Hematopoietic multipotent progenitor cell treated with erythropoietin and hydrocortisone succinate and interleukin-3 and kit ligand, for 17 days (in vitro differentiated cells): ENCODE data around the gene SSH2.
A peak's percentile ranks its signal among the peaks of the same experiment; 100 is the strongest.

Experiments used
- DNase-seq: peaks from one replicate; pipeline ENCODE4 v3.0.0-alpha.2; 2015; ENCODE audit warnings: low spot score

Gene SSH2

DNA sequence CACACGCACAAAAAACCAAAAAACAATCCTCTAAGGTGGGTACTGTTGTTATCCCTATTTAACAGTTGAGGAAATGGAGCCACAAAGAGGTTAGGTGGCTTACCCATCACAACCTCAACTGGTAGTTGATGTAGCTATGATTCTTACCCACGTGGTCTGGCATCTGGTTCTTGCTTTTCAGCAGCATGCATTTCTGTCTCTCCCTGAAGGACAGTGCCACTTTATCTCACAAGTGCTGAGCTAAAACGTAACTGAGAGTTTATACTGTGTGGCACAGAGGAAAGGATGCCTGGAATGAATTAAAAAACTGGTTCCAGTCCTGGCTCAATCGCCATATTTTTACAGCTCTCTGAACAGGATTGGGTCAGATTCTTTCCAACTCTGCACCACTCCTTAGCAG lies 305.4 kb downstream of the SSH2 start:
- no peak for DNase-seq

DNA sequence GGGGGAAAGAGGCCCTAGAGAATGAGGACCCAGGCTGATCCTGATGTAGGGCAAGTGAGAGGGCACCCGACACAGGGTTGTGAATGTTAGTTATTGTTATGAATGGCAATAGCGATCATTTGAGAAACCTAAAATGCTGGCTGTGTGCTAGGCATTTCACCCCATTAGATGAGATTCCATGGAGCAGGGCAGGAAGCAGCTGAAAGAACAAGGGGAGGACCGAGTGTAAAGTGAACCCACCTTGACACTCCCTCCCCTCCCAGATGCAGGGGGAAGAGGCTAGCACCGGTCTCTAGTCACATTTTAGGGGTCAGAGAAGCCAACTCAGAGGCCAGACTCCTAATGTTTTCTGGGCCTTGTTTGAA lies 306.8 kb downstream of the SSH2 start:
- no peak for DNase-seq

DNA sequence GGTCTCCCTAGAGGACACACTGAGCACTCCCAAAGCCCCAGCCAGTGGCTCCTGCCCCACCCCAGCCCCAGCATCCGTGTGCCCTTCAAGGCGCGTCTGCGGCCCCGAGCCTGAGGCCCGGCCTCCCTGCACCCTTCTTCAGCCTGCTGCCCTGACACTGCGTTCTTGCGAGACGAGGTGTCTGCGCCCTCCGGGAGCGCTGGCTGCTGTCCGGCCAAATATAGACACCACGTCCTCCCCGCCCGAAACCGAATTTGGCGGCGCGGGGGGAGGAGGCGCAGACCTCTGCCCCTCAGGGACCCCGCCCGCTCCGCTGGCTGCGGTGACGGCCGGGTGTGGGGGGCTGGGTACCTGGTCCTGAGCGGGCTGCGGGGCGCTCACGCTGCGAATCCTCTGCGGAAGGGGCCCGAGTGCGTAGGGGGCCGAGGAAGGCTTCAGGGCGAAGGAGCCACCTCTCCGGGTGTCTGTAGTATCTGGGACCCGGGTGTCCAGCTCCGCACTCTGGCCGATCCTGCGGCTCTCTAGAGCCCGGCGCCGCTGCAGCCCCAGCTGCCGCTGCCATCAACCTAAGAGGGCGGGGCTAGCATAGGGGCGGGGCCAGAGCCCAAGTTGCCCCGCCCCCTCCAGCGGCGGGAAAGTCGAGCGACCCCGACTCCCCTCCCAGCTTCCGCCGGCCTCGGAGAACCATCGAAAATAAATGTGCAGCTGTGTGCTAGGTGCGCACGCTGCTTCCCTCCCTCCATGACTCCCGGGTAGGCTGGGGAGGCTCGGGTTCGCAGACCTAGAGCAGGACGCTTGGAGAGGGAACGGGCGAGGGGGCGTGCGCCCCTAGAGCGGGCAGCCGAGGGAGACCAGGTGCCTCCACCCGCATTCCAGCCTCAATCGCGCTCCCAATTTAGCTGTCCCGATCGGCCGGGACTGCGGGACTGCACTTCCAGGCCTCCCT lies 307.4 kb downstream of the SSH2 start, which contains the start of gene CORO6:
TSS of gene CORO6 (minus strand) at position 576 of the 946 bp plus-strand sequence. CDS start 1,491 bp downstream, outside the sequence.
- DNase-seq: peak; percentile 16

DNA sequence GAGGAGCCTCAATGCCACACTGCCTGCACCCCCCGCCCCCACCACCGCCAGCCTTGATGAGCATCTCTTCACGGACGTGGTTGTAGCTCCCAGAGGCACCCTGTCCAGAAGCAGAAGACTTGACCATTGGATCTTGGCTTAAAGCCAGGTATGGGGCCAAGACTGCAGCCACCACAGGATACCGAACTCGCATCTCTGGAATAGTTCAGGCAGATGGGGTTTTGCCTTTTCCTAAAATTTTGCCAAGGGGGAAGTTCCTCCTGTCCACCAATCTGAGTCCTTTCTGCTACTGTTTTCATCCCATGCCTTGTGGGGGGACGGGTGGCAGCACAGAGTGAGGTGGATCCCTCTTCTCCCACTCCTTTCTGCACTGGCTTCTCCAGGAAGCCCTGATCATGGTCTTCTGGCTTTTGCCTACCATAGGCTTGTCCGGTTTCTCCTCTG lies 308.3 kb downstream of the SSH2 start:
- no peak for DNase-seq

DNA sequence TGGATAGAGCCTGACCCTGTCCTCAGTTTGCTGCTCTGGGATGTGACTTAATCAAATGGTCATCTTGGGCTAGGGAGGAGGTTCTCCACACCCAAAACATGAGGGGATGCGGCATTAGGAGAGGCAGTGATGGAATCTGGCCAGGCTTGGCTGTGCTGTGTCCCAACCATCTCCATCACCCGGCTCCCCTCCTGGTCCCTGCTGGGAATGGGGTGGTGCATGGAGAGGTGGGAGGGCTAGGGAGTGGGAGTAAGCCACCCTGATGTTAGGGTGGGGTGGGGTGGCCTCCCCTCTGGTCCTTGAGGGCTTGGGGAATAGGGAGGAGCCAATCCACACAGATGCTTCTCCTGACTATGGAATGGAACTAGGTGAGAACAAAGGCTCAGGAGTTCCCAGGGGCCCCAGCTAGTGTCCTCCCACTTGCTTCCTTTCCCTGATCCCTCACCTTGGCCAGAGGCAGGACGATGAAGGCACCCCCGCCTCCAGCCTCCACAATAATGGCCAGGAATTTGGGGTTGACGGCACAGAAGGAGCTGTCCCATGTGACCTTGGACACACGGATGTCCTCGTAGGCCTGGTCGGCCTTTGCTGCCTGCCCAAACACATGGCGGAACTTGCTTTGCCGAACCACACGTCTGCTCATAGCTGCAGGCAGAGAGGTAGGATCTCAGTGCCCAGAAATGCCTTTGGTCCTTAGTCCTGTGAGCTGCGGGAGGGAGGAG lies 309.1 kb downstream of the SSH2 start:
- no peak for DNase-seq

DNA sequence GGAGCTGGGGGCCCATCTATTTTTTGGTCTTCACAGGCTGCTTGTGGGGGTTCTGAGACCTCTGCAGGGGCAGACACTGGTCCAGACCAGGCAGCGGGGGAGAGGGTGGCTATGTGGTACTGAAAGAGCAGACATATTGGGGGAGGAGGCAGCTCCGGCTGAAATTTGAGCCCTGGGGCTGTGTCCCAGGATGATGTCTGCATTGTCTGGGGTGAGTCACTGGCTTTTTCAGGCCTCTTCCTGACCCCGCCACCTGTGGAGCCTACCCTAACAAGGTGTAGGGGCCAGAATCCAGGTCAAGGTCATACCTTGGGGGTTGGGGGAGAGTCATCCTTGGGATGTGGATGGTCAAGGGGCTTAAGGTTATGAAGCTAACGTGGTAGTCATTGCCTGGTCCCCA lies 309.8 kb downstream of the SSH2 start:
- DNase-seq: no peak

DNA sequence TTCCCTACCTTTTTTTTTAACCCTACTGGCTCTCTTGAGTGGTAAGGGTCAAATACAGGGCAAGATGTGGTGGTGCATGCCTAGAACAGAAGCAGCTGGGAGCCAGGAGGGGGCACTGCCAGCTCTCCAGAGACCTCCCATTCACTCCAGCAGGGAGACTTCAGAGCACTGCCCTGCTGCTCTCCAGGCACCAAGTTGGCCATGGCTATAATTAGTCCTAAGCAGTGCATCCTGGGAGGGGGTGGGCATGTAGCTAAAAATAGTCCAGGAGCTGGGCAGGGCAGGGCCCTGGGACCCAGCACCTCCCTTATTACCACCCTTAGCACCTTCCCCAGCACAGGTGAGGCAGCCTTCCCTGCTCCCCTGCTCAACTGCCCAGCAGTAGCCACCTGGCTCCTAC lies 310.8 kb downstream of the SSH2 start:
- no peak for DNase-seq

DNA sequence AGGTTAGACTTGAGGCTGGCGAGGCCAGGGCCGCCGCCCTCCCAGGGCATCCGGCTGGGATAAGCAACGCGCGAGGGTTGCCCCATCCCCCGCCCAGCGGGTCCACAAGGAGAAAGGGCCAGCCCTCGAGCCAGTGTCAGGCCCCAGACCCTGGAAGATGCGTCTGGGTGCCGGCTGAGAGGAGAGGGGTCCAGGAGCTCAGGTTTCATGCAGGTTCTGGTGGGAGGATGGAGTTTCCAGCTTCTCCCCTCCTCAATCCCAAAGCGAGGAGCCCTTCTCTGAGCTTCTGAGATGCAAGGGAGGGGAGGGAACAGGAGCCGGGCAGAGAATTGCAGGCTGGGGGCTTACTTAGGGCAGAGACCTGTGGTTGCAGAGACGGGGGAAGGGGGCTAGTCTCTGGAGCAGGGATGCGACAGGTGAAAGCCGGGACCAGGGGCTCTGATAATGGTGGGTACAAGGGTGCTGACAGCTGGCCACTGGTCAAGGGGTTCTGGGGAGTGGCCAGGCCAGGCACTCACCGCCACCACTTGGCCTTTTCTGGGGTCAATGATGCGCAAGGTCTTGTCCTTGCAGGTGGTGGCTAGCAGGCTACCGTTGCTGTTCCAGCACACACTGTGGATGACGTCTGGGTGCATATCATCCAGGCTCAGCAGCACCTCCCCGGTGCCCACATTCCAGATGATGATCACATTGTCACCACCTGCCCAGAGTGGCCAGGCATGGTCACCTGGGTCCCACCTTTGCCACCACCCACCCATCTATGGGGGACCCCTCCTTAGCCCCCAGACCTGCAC lies 311.6 kb downstream of the SSH2 start:
- no peak for DNase-seq

DNA sequence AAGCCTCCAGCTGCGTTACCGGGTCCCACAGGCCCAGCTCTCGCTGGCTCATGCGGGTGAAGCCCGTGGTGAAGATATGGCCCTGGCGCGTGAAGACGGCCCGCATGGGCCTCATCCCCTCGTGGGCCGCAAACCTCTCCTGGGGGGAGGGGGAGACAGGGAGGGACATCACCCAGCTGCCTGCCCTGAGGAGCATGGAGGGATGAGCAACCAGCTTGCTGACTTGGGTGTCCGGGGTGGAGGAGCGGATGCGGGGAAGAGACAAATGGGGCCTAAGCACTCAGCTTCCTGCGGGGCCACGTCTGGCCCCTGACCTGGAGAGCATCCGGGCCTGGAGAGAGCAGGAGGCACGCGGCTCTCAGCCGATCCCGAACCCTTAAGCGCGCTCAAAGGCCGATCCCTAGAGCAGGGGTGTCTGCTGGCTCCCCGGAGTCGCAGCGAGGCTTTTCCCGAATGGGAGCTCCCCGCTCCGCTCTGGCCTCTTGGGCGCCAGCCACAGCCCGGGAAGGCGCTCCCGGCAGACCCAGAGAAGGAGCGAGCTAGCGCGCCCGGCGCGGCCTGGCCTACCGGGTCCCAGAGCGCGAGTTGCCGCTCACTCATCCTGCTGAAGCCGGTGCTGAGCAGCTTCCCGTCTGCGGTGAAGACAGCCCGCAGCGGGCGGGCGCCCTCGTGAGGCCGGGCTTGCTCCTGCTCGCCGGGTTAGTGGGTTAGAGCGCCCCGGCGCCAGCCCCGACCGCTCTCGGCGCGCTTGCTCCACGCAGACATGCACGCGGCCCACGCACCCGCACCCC lies 312.4 kb downstream of the SSH2 start:
- DNase-seq: peak; percentile 48

DNA sequence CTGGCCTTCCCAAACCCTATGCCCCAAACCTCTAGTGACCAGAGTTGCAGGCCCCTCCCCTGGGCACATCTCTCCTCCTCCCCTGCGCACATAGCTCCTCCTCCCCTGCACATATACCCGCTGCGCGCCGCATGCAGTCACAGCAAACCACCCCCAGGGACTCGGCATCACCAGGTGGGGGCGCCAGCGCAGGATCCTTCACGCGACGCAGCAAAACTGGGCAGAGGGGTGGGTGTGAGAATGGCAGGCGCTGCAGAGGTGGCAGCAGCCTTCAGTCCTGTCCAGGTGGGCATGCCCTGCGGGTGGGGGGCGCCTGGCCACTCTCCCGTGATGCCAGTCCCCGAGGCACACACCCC lies 312.9 kb downstream of the SSH2 start:
- peak; percentile 17 for DNase-seq

DNA sequence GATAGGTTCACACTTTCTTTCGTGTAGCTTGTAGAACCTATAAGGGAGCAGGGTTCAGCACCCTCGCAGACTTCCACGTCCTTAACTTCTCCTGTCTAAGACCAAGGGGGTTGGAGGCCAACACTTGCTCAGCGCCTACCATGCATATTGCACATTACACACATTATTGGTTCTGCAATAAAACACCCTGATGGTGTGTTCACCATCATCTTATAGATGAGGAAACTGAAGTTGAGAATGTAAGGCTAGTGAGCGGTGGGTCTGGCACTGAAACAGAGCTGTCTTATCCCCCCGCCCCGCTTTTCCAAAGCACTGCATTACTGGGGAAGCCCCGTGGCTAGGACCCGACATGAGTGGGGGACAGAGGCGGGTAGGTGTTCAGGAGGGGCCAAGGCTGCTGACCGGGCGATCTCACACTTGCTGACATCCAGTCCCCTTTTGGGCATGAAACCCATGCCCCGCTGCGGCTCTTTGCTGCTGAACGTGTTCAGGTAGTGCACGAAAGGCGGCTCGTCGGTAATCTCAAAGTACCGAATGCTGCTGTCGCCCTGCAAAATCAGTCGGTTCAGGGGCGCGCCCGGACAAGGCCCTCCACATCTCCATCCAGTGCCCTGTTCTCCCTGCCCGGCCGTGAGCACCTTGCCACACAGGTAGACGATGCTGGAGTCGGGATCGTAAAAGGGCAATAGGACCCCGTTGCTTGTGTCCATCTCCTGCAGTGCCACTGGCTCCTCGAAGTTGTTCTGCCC lies 313.6 kb downstream of the SSH2 start:
- DNase-seq: no peak

DNA sequence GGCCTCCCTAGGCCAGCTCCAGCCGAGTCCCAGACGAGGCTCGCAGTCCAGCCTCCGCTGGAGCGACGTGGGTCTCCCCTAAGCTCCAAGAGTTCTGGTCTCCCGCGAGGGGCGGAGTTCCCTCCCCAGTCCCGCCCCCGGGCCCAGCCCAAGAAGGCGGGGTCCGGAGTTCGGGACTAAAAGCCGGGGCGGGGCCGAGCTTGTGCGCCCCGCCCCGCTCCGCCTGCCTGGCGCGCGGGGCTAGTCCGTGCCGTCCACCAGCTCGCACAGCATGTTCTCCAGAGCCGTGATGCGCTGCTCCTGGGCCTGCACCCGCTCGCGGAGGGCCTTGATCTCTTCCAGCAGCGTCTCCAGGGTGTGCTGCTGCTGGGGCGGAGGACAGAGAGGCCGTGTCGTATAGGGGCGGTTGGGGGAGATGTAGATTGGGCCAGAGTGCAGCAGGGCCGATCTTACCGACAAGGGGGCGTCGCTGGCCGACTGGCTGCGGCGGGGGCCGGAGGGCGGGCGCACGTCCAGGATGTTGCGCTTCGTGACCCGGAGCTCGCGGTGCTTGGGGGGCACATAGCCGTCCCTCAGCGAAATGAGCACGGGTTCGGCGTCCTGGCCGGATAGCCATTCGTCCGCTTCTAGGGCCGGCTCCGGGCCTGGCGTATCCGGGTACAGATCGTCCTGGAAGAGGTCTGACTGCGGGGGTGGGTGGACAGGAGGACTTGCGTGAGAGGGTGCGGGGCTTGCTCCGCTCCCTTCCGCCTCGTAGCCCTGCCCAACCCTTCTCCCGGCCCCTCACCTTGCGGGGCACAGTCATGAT lies 314.3 kb downstream of the SSH2 start:
- DNase-seq: peak; percentile 77

DNA sequence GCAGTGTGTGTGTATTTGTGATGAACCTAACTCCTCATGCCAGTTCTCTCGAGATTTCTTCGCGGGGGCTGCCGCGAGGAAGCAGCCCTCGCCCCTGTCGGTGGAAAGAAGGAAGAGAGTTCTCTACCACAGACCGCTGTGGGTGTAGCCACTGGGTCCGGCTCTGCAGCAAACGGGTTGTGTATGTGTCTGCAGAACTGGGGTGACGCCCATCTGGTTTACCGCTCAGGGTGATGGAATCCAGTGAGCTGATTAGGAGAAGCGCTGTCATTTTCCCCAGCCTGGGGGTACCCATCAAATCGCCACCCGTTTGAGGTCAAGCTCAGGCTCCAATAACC lies 315.0 kb downstream of the SSH2 start:
- no peak for DNase-seq

DNA sequence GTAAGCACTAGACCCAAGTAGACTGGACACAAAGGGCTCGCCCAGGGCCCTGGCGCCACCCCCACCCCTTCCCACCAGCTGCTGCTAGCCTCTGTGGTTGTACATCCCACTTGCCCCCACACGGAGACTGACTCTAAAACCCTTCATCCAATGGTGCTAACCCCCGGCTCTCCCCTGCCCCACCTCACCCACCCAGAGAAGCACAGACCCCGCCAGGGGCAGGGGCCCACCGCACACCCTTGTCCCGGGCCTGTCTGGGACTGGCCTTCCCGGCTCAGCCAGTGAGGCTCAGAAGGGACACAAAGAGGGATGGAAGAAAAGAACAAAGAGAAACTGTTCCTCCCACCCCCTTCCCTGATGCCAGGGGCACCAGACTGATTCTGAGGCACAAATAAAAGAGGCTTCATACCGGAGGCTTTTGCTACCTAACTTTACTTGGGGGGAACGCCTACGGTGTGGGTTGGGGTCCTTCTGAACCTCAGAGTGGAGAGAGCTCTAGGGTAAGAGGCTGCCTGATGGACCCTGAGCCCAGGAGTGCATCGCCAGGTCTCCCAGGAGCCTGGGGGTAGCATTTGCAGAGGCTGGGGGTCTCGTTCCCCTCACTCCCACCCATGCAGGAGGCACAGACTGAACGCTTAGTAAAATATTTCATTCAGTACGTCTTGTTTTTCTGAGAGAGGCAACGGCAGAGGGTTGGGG lies 315.5 kb downstream of the SSH2 start:
- DNase-seq: no peak

DNA sequence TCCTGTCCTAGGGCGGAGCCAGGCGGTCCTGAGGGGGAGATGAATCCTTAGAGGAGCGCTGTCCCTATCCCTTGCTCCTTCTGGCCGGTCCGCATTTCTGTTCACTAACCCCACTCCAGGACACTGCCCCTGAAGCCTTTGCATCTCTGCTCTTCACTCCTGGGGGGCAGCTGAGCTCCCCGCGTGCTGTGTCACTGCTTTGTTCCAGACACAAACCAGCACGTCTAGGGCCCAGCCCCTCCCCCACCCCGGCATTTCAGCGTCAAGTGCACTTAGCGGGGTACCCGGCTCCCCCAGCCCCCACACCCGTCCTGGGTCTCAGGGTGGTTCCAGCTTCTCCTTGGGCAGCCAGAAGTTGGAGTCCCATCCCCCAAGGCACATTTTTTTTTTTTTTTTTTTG lies 316.2 kb downstream of the SSH2 start:
- DNase-seq: no peak

DNA sequence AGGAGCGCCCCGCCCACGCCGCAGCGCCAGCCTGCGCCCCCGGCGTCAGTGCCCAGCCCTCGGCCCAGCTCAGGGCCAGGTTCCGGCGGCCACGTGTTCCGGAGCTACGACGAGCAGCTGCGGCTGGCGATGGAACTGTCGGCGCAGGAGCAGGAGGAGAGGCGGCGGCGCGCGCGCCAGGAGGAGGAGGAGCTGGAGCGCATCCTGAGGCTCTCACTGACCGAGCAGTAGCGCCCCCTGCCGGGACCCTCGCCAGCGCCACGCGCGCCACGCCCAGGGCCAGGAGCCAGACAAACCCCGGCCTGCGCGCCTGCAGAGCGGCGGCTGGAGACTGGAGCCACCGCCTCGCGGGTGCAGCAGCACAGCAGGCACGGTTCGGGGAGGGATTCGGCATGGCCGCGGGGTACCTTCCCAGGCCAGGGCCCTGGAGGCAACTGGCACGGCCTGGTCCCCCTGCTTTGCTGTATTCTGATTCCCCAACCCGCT lies 316.6 kb downstream of the SSH2 start:
- DNase-seq: peak; percentile 64

DNA sequence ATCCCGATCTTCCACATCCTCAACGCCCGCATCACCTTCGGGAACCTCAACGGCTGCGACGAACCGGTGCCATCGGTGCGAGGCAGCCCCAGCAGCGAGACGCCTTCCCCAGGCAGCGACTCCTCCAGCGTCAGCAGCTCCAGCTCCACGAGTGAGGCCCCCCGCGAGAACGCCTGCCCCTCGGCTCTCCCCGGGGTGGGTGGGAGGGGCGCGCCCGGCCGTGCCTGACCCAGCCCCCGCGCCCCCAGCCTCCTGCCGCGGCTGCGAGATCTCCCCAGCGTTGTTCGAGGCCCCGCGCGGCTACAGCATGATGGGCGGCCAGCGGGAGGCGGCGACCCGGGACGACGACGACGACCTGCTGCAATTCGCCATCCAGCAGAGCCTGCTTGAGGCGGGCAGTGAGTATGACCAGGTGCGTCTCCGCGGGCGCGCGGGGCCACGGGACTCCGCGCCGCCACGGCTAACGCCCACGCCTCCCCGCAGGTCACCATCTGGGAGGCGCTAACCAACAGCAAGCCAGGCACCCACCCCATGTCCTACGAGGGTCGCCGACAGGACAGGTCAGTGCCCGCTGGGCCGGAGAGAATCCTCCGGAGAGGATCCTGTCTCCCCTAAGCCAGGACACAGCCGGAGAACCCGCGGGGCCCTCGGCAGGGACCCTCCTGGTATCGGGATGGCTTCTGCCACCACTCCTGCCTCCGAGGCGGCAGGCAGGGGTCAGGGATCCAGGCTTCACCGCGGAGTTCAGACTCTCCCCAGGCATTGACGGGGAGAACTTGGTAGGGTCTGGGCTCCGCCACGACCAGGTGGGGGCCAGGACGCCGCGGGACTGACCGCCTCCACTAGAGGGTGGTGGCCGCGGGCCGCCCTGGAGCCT lies 317.4 kb downstream of the SSH2 start:
- no peak for DNase-seq

DNA sequence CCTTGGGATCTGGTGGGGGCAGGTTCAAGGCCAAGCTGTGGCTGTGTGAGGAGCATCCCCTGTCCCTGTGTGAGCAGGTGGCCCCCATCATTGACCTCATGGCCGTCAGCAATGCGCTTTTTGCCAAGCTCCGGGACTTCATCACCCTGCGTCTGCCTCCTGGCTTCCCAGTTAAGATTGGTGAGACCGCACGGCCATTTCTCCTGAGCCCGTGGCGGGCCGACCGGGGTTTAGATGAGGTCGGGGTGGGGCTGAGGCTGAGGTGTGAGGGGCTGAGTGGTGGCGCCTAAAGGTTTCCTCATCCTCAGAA lies 318.0 kb downstream of the SSH2 start:
- DNase-seq: no peak
